ENCODE data around the gene IL21R.

GRCh38 chr16:27381974-27382855, 19.8 kb upstream of the IL21R start:
- TF ChIP-seq PAX5 (IDR thresholded peaks at IDR 0.05; ENCODE audit: insufficient read depth, low read length, severe bottlenecking) (no peak), POLR2A (IDR thresholded peaks at IDR 0.05; ENCODE audit: low read depth, low read length) (no peak), POLR2AphosphoS5 (IDR thresholded peaks at IDR 0.05; ENCODE audit: low read depth, low read length) (no peak)

All from GM12891 (cell line).